Measurements from ENCODE around the gene VCL. TPM values are rescaled to one million over a fixed set of nuclear protein-coding genes. Genes with fewer than 3 reads are reported as not detected.

Gene VCL
- total and polyA plus RNA-seq, 2 donors (not counting 1 experiment from before 2014, with no cell fraction given), result 161 to 316 TPM

GRCh38 chr10:74081192-74081803 lies 83.4 kb downstream of the VCL start:
- TF ChIP-seq CTCF (conservative IDR thresholded peaks at IDR 0.05 in 1 of 2, IDR thresholded peaks at IDR 0.05 in 1 of 2; ENCODE audit: low read depth in 1 of 2, low read length in 2 of 2) (peak; percentile 87), EZH2 (IDR thresholded peaks at IDR 0.05; ENCODE audit: low read length, missing control alignments) (no peak)
- H3K4me1 ChIP-seq (ENCODE audit: control insufficient read depth, extremely low read depth, insufficient read depth, low read length), result peaks cover 14% of the 10 kb centered on the region
- peaks cover 6% of the 10 kb centered on the region for H3K36me3 ChIP-seq (ENCODE audit: control insufficient read depth, insufficient read depth, low read length)
- H2AFZ ChIP-seq (ENCODE audit: low read length), result no peak overlapping the region
- DNase-seq (ENCODE audit: low read depth in 2 of 2), result peak; percentile 50 to 76
- no peak overlapping the region for H3K4me2 ChIP-seq (ENCODE audit: extremely low read depth, insufficient read depth, low read length)
- no peaks in the 10 kb centered on the region for H4K20me1 ChIP-seq (ENCODE audit: control insufficient read depth, extremely low read depth, insufficient read depth, low read length)
- no peak overlapping the region for H3K4me3 ChIP-seq (replicated peaks in 1 of 4; ENCODE audit: control extremely low read depth in 1 of 4, insufficient read depth in 1 of 4, low read depth in 3 of 4, low read length in 4 of 4)
- no peak overlapping the region for H3K9ac ChIP-seq (ENCODE audit: insufficient read depth, low read length)
- no peaks in the 10 kb centered on the region for H3K9me3 ChIP-seq (ENCODE audit: control insufficient read depth, insufficient read depth, low read depth, low read length)
- no peaks in the 10 kb centered on the region for H3K27me3 ChIP-seq (ENCODE audit: control insufficient read depth, insufficient read depth, low read length)
- H3K27ac ChIP-seq (ENCODE audit: insufficient read depth, low read length), result no peak overlapping the region
- H3K79me2 ChIP-seq (ENCODE audit: control insufficient read depth, insufficient read depth, low read length), result peaks cover 36% of the 10 kb centered on the region

DNA sequence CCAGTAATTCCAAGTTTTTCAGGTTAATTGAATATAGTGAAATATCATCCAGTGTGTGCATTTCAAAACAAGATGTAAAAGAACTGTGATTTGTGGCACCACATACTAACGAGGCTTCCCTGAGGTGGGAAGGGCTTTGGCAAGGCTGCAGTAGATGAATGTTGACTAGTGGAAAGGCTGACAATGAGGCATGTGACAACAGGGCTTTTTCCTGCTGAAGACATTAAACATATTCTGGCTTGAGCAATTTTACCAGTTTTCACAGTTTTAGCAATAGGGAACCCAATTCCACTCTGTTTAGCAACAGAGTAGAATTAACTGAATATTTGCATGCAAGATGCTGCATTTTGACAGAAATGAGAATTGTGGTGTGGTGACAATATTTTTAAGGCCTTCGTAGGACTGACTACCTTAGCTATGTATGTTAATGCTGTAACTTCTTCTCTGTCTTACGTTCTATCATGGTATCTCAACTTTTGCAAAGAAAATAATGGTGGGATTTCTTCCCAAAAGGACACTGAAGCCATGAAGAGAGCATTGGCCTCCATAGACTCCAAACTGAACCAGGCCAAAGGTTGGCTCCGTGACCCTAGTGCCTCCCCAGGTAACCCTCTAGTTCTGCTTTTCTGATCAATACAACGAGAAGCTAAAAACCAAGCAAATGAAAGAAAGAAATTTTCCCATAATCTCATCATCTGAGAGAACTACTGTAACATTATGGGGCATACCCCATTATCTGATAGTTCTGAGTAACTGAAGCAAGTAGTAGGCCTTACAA lies 84.2 kb downstream of the VCL start:
- peaks cover 14% of the 10 kb centered on the region for H3K4me1 ChIP-seq (ENCODE audit: control insufficient read depth, extremely low read depth, insufficient read depth, low read length)
- H3K36me3 ChIP-seq (ENCODE audit: control insufficient read depth, insufficient read depth, low read length), result peaks cover 3% of the 10 kb centered on the region
- H3K4me3 ChIP-seq (replicated peaks in 1 of 4; ENCODE audit: control extremely low read depth in 1 of 4, insufficient read depth in 1 of 4, low read depth in 3 of 4, low read length in 4 of 4), result no peak overlapping the region
- H3K9ac ChIP-seq (ENCODE audit: insufficient read depth, low read length), result no peak overlapping the region
- H3K4me2 ChIP-seq (ENCODE audit: extremely low read depth, insufficient read depth, low read length), result no peak overlapping the region
- H4K20me1 ChIP-seq (ENCODE audit: control insufficient read depth, extremely low read depth, insufficient read depth, low read length), result no peaks in the 10 kb centered on the region
- no peak overlapping the region for H2AFZ ChIP-seq (ENCODE audit: low read length)
- H3K79me2 ChIP-seq (ENCODE audit: control insufficient read depth, insufficient read depth, low read length), result peaks cover 32% of the 10 kb centered on the region
- no peaks in the 10 kb centered on the region for H3K27me3 ChIP-seq (ENCODE audit: control insufficient read depth, insufficient read depth, low read length)
- no peak for DNase-seq (ENCODE audit: low read depth in 2 of 2)
- no peaks in the 10 kb centered on the region for H3K9me3 ChIP-seq (ENCODE audit: control insufficient read depth, insufficient read depth, low read depth, low read length)
- no peak for TF ChIP-seq EZH2 (IDR thresholded peaks at IDR 0.05; ENCODE audit: low read length, missing control alignments)
- no peak for TF ChIP-seq CTCF (conservative IDR thresholded peaks at IDR 0.05 in 1 of 2, IDR thresholded peaks at IDR 0.05 in 1 of 2; ENCODE audit: low read depth in 1 of 2, low read length in 2 of 2)
- H3K27ac ChIP-seq (ENCODE audit: insufficient read depth, low read length), result no peak overlapping the region

DNA sequence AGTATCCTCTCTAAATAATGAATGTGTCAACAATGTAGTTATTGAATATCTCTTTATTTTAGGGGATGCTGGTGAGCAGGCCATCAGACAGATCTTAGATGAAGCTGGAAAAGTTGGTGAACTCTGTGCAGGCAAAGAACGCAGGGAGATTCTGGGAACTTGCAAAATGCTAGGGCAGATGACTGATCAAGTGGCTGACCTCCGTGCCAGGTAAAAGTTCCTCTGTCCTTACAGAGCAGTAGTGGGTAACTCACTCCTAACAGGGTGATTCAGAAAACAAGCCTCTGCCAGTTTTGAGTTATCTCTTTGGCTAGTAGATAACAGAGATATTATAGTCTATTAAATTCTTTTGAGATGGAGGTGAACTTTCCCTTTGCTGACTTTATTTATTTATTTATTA lies 85.4 kb downstream of the VCL start:
- no peaks in the 10 kb centered on the region for H3K9me3 ChIP-seq (ENCODE audit: control insufficient read depth, insufficient read depth, low read depth, low read length)
- DNase-seq (ENCODE audit: low read depth in 2 of 2), result no peak
- H2AFZ ChIP-seq (ENCODE audit: low read length), result no peak overlapping the region
- no peak overlapping the region for H3K4me3 ChIP-seq (replicated peaks in 1 of 4; ENCODE audit: control extremely low read depth in 1 of 4, insufficient read depth in 1 of 4, low read depth in 3 of 4, low read length in 4 of 4)
- H3K36me3 ChIP-seq (ENCODE audit: control insufficient read depth, insufficient read depth, low read length), result peaks cover 5% of the 10 kb centered on the region
- no peaks in the 10 kb centered on the region for H4K20me1 ChIP-seq (ENCODE audit: control insufficient read depth, extremely low read depth, insufficient read depth, low read length)
- H3K27ac ChIP-seq (ENCODE audit: insufficient read depth, low read length), result no peak overlapping the region
- TF ChIP-seq EZH2 (IDR thresholded peaks at IDR 0.05; ENCODE audit: low read length, missing control alignments) (no peak), CTCF (conservative IDR thresholded peaks at IDR 0.05 in 1 of 2, IDR thresholded peaks at IDR 0.05 in 1 of 2; ENCODE audit: low read depth in 1 of 2, low read length in 2 of 2) (no peak)
- no peaks in the 10 kb centered on the region for H3K27me3 ChIP-seq (ENCODE audit: control insufficient read depth, insufficient read depth, low read length)
- peaks cover 11% of the 10 kb centered on the region for H3K4me1 ChIP-seq (ENCODE audit: control insufficient read depth, extremely low read depth, insufficient read depth, low read length)
- H3K4me2 ChIP-seq (ENCODE audit: extremely low read depth, insufficient read depth, low read length), result no peak overlapping the region
- no peak overlapping the region for H3K9ac ChIP-seq (ENCODE audit: insufficient read depth, low read length)
- peaks cover 31% of the 10 kb centered on the region for H3K79me2 ChIP-seq (ENCODE audit: control insufficient read depth, insufficient read depth, low read length)
